ENCODE measurements around the gene PNLIPRP2.

The PNLIPRP2 gene

DNA sequence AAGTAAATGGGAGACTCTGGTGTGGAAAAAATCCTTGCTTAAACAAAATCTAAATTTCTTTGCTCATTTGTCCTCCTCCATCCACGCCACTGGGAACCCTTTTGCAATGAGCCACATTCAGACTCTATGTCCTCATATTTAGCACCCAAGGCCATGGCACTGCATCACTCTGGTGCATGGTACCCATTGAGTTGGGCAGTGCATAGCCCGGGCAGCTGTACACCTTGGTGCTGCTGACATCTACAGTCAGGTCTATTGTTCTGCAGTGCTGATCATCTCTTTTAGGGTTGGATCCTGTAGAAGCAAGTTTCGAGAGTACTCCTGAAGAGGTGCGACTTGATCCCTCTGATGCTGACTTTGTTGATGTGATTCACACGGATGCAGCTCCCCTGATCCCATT lies 23.2 kb upstream of the PNLIPRP2 start:
- Histone ChIP-seq H3K4me1 (ENCODE audit: insufficient read depth, low read length) (no peaks in the 10 kb centered on the region), H3K79me2 (ENCODE audit: insufficient read depth, low read length) (no peaks in the 10 kb centered on the region), H3K9ac (ENCODE audit: low read depth, low read length) (no peak overlapping the region), H4K20me1 (ENCODE audit: insufficient read depth, low read length) (no peaks in the 10 kb centered on the region), H3K4me3 (ENCODE audit: low read depth in 1 of 2, low read length in 2 of 2) (no peak overlapping the region), H2AFZ (ENCODE audit: low read depth, low read length) (no peak overlapping the region), H3K9me3 (ENCODE audit: insufficient read depth, low read length, severe bottlenecking) (no peaks in the 10 kb centered on the region), H3K27me3 (ENCODE audit: insufficient read depth, low read length, poor library complexity) (no peaks in the 10 kb centered on the region), H3K36me3 (ENCODE audit: insufficient read depth, low read length) (no peaks in the 10 kb centered on the region), H3K4me2 (ENCODE audit: insufficient read depth, low read length) (no peak overlapping the region), H3K27ac (ENCODE audit: low read length) (no peak overlapping the region)
- no peak for ATAC-seq (ENCODE audit: insufficient read depth, low read depth)
- DNase-seq: no peak
- TF ChIP-seq CTCF (IDR thresholded peaks at IDR 0.05; ENCODE audit: borderline replicate concordance, extremely low read depth, low read length, poor library complexity, severe bottlenecking) (no peak), EZH2 (IDR thresholded peaks at IDR 0.05; ENCODE audit: borderline replicate concordance, low read depth, low read length, severe bottlenecking) (no peak)

GRCh38 chr10:116598329-116598728 lies 22.4 kb upstream of the PNLIPRP2 start:
- no peak overlapping the region for H3K4me3 ChIP-seq (ENCODE audit: low read depth in 1 of 2, low read length in 2 of 2)
- ATAC-seq (ENCODE audit: insufficient read depth, low read depth) (no peak), DNase-seq (no peak)
- TF ChIP-seq EZH2 (IDR thresholded peaks at IDR 0.05; ENCODE audit: borderline replicate concordance, low read depth, low read length, severe bottlenecking) (no peak), CTCF (IDR thresholded peaks at IDR 0.05; ENCODE audit: borderline replicate concordance, extremely low read depth, low read length, poor library complexity, severe bottlenecking) (no peak)
- H3K4me1 ChIP-seq (ENCODE audit: insufficient read depth, low read length): no peaks in the 10 kb centered on the region
- no peaks in the 10 kb centered on the region for H3K36me3 ChIP-seq (ENCODE audit: insufficient read depth, low read length)
- H3K9ac ChIP-seq (ENCODE audit: low read depth, low read length): no peak overlapping the region
- H3K79me2 ChIP-seq (ENCODE audit: insufficient read depth, low read length): no peaks in the 10 kb centered on the region
- no peaks in the 10 kb centered on the region for H3K9me3 ChIP-seq (ENCODE audit: insufficient read depth, low read length, severe bottlenecking)
- H3K27ac ChIP-seq (ENCODE audit: low read length): no peak overlapping the region
- no peaks in the 10 kb centered on the region for H3K27me3 ChIP-seq (ENCODE audit: insufficient read depth, low read length, poor library complexity)
- no peak overlapping the region for H2AFZ ChIP-seq (ENCODE audit: low read depth, low read length)
- H4K20me1 ChIP-seq (ENCODE audit: insufficient read depth, low read length): no peaks in the 10 kb centered on the region
- H3K4me2 ChIP-seq (ENCODE audit: insufficient read depth, low read length): no peak overlapping the region

- no peaks in the 10 kb centered on the region for H3K36me3 ChIP-seq (ENCODE audit: insufficient read depth, low read length)
- DNase-seq (no peak), ATAC-seq (ENCODE audit: insufficient read depth, low read depth) (no peak)
- H4K20me1 ChIP-seq (ENCODE audit: insufficient read depth, low read length): no peaks in the 10 kb centered on the region
- TF ChIP-seq CTCF (IDR thresholded peaks at IDR 0.05; ENCODE audit: borderline replicate concordance, extremely low read depth, low read length, poor library complexity, severe bottlenecking): no peak
- TF ChIP-seq EZH2 (IDR thresholded peaks at IDR 0.05; ENCODE audit: borderline replicate concordance, low read depth, low read length, severe bottlenecking): no peak
- H3K4me1 ChIP-seq (ENCODE audit: insufficient read depth, low read length): no peaks in the 10 kb centered on the region
- no peaks in the 10 kb centered on the region for H3K79me2 ChIP-seq (ENCODE audit: insufficient read depth, low read length)
- H3K9ac ChIP-seq (ENCODE audit: low read depth, low read length): no peak overlapping the region
- H2AFZ ChIP-seq (ENCODE audit: low read depth, low read length): no peak overlapping the region
- H3K4me3 ChIP-seq (ENCODE audit: low read depth in 1 of 2, low read length in 2 of 2): no peak overlapping the region
- H3K27me3 ChIP-seq (ENCODE audit: insufficient read depth, low read length, poor library complexity): no peaks in the 10 kb centered on the region
- H3K4me2 ChIP-seq (ENCODE audit: insufficient read depth, low read length): no peak overlapping the region
- H3K27ac ChIP-seq (ENCODE audit: low read length): no peak overlapping the region
- H3K9me3 ChIP-seq (ENCODE audit: insufficient read depth, low read length, severe bottlenecking): no peaks in the 10 kb centered on the region
These were observed 20.8 kb upstream of the PNLIPRP2 start for GRCh38 chr10:116599991-116600390.
